Activated CD8-positive, alpha-beta T cell treated with anti-CD3 and anti-CD28 coated beads, Interleukin-2, amount 10 ng/mL, durations not matched to agents 7 days and 5 days (primary cell): ENCODE results near the gene ERGIC1. TPM values are rescaled to one million over a fixed set of nuclear protein-coding genes. Genes with fewer than 3 reads are reported as not detected.
A peak's percentile ranks its signal among the peaks of the same experiment; 100 is the strongest.

ENCODE experiments used
- ATAC-seq: fragments of 150-1000 bp; cut with Tn5 transposase; one replicate; pipeline ENCODE4 v1.10.0; 2021; ENCODE audit warnings: moderate library complexity
- CTCF ChIA-PET: fragments of 350-600 bp; sonication (Branson Sonifier 250); formaldehyde crosslinking; loops from one replicate; lab custom pipeline; 2021; ENCODE audit warnings: antibody characterized with exemption; lab: Charles Lee
- POLR2A ChIA-PET: fragments of 350-600 bp; sonication (Branson Sonifier 250); formaldehyde crosslinking; loops from one replicate; lab custom pipeline; 2021; ENCODE audit warnings: antibody characterized with exemption; lab: Charles Lee
- DNase-seq: peaks from one replicate; pipeline ENCODE4 v3.0.0-alpha.2; 2020
- H3K27ac Mint-ChIP-seq: one replicate; pipeline ENCODE4 v1.8.0; 2021; ENCODE audit warnings: mild to moderate bottlenecking, mixed read lengths
- H3K27me3 Mint-ChIP-seq: one replicate; pipeline ENCODE4 v1.8.0; 2021; ENCODE audit warnings: low read depth, mixed read lengths
- H3K36me3 Mint-ChIP-seq: one replicate; pipeline ENCODE4 v1.8.0; 2021; ENCODE audit warnings: low read depth, mixed read lengths
- H3K4me1 Mint-ChIP-seq: one replicate; pipeline ENCODE4 v1.8.0; 2021; ENCODE audit warnings: low read depth, mixed read lengths
- H3K4me3 Mint-ChIP-seq: one replicate; pipeline ENCODE4 v1.8.0; 2021; ENCODE audit warnings: mild to moderate bottlenecking, mixed read lengths
- H3K9me3 Mint-ChIP-seq: one replicate; pipeline ENCODE4 v1.8.0; 2022; ENCODE audit warnings: mixed read lengths; ENCODE audit not compliant: insufficient read depth
- total RNA-seq, 2 experiments: library from RNA; stranded (reverse); gene quantifications; one replicate each; pipeline ENCODE4 v1.2.3, GENCODE V29; 2021

The ERGIC1 gene
- total RNA-seq, 2 experiments from 2014 or later, result 50.4 to 52.7 TPM

- ChIA-PET POLR2A (no interaction called here), CTCF (interaction anchor here (0.7 kb wide), 1 partner anchor 123 kb away, joined by 3 read pairs; no protein-coding TSS in a partner anchor)
- H3K4me3 Mint-ChIP-seq, result no peak overlapping the region
- no peak for ATAC-seq
- H3K9me3 Mint-ChIP-seq, result no peaks in the 10 kb centered on the region
- DNase-seq, result no peak
- H3K4me1 Mint-ChIP-seq, result peaks cover 37% of the 10 kb centered on the region
- peaks cover 51% of the 10 kb centered on the region for H3K36me3 Mint-ChIP-seq
- H3K27me3 Mint-ChIP-seq, result no peaks in the 10 kb centered on the region
- H3K27ac Mint-ChIP-seq, result no peak overlapping the region
Observed at GRCh38 chr5:172988276-172988675, 154.2 kb downstream of the ERGIC1 start.

- Mint-ChIP-seq H3K27ac (no peak overlapping the region), H3K36me3 (peaks cover 53% of the 10 kb centered on the region), H3K4me3 (no peak overlapping the region), H3K9me3 (no peaks in the 10 kb centered on the region), H3K4me1 (peaks cover 30% of the 10 kb centered on the region), H3K27me3 (no peaks in the 10 kb centered on the region)
- DNase-seq (no peak), ATAC-seq (no peak)
- CTCF ChIA-PET, result no interaction called here
- POLR2A ChIA-PET, result no interaction called here
Observed at GRCh38 chr5:172990776-172991175, 156.7 kb downstream of the ERGIC1 start.

GRCh38 chr5:172994405-172994804, 160.4 kb downstream of the ERGIC1 start:
- DNase-seq (no peak), ATAC-seq (no peak)
- ChIA-PET CTCF (interaction anchor here (1.1 to 1.4 kb wide), 2 partner anchors 21 to 41 kb away, joined by 3 read pairs; no protein-coding TSS in a partner anchor), POLR2A (interaction anchor here (2.4 kb wide), 1 partner anchor 10 kb away, joined by 17 read pairs; the partner anchor contains the start of gene ATP6V0E1)
- Mint-ChIP-seq H3K9me3 (no peaks in the 10 kb centered on the region), H3K36me3 (peaks cover 46% of the 10 kb centered on the region), H3K4me3 (no peak overlapping the region), H3K27me3 (no peaks in the 10 kb centered on the region), H3K4me1 (peaks cover 19% of the 10 kb centered on the region), H3K27ac (no peak overlapping the region)

GRCh38 chr5:172999372-172999973, 165.4 kb downstream of the ERGIC1 start:
- H3K36me3 Mint-ChIP-seq, result peaks cover 32% of the 10 kb centered on the region
- H3K9me3 Mint-ChIP-seq, result no peaks in the 10 kb centered on the region
- no peaks in the 10 kb centered on the region for H3K27me3 Mint-ChIP-seq
- H3K4me1 Mint-ChIP-seq, result peaks cover 37% of the 10 kb centered on the region
- no peak overlapping the region for H3K4me3 Mint-ChIP-seq
- no peak for ATAC-seq
- no peak overlapping the region for H3K27ac Mint-ChIP-seq
- ChIA-PET POLR2A (interaction anchor here (0.8 kb wide), 1 partner anchor 15 kb away, joined by 3 read pairs; no protein-coding TSS in a partner anchor), CTCF (interaction anchor here (1.2 to 1.3 kb wide), 3 partner anchors 15 to 332 kb away, joined by 3 read pairs; no protein-coding TSS in a partner anchor)
- DNase-seq, result no peak

- ChIA-PET POLR2A (interaction anchor here (0.8 kb wide), 1 partner anchor 16 kb away, joined by 3 read pairs; no protein-coding TSS in a partner anchor), CTCF (interaction anchor here (1.2 to 1.3 kb wide), 3 partner anchors 15 to 332 kb away, joined by 3 read pairs; no protein-coding TSS in a partner anchor)
- H3K4me3 Mint-ChIP-seq, result no peak overlapping the region
- H3K27me3 Mint-ChIP-seq, result no peaks in the 10 kb centered on the region
- peaks cover 39% of the 10 kb centered on the region for H3K4me1 Mint-ChIP-seq
- no peak for DNase-seq
- no peak for ATAC-seq
- H3K9me3 Mint-ChIP-seq, result no peaks in the 10 kb centered on the region
- no peak overlapping the region for H3K27ac Mint-ChIP-seq
- H3K36me3 Mint-ChIP-seq, result peaks cover 32% of the 10 kb centered on the region
Observed at GRCh38 chr5:172999974-173000373, 165.9 kb downstream of the ERGIC1 start.

GRCh38 chr5:173001229-173001841, 167.3 kb downstream of the ERGIC1 start:
- no peaks in the 10 kb centered on the region for H3K9me3 Mint-ChIP-seq
- peak overlapping the region; percentile 27 for H3K4me3 Mint-ChIP-seq
- ATAC-seq (peak; percentile 74), DNase-seq (peak; percentile 46)
- H3K27ac Mint-ChIP-seq, result peak overlapping the region; percentile 37
- ChIA-PET CTCF (interaction anchor here (1.0 kb wide), 1 partner anchor 17 kb away, joined by 4 read pairs; the partner anchor contains the start of gene ATP6V0E1), POLR2A (no interaction called here)
- no peaks in the 10 kb centered on the region for H3K27me3 Mint-ChIP-seq
- H3K36me3 Mint-ChIP-seq, result peaks cover 22% of the 10 kb centered on the region
- H3K4me1 Mint-ChIP-seq, result peaks cover 39% of the 10 kb centered on the region

Other genes starting within 250 kb of the ERGIC1 start
- 1 to 10 TPM; 3.9 to 4.2 TPM for gene NEURL1B, start 193.0 kb upstream of the ERGIC1 start, total RNA-seq
- 10 to 100 TPM; 55.6 to 56.6 TPM for gene DUSP1, start 63.1 kb upstream of the ERGIC1 start, total RNA-seq
- 10 to 100 TPM; 45.1 to 49.4 TPM for gene RPL26L1, start 125.2 kb downstream of the ERGIC1 start, total RNA-seq
- 100 to 1,000 TPM; 122 to 129 TPM for gene ATP6V0E1, start 149.5 kb downstream of the ERGIC1 start, total RNA-seq
- gene CREBRF, start 222.1 kb downstream of the ERGIC1 start, total RNA-seq, result 1 to 10 TPM; 8.7 to 10.0 TPM